Upper lobe of left lung (tissue), 6 donors: ENCODE results near the gene NUP42. TPM values are rescaled to one million over a fixed set of nuclear protein-coding genes. Genes with fewer than 3 reads are reported as not detected.

ENCODE experiments used
- ATAC-seq, 2 donors: fragments of 200-7000 bp; cut with Tn5 transposase; one replicate each; pipeline ENCODE4 v1.9.1; 2022; ENCODE audit warnings: mild to moderate bottlenecking in 2 of 2, moderate library complexity in 2 of 2; ENCODE audit not compliant: low FRiP score in 2 of 2
- DNase-seq, 2 donors: peaks; one replicate each; pipeline ENCODE4 v3.0.0-alpha.2; 2019 to 2020
- H3K27ac ChIP-seq, 4 donors: fragments of 200-600 bp; sonication (generic); one replicate each; pipeline ENCODE4 v1.5.1; 2016 to 2019
- H3K27me3 ChIP-seq, 4 donors: fragments of 200-600 bp; sonication (generic); one replicate each; pipeline ENCODE4 v1.5.1; 2017 to 2019
- H3K36me3 ChIP-seq, 4 donors: fragments of 200-600 bp; sonication (generic); one replicate each; pipeline ENCODE4 v1.5.1; 2016 to 2019
- H3K4me1 ChIP-seq, 4 donors: fragments of 200-600 bp; sonication (generic); one replicate each; pipeline ENCODE4 v1.5.1; 2018 to 2019
- H3K4me3 ChIP-seq, 4 donors: fragments of 200-600 bp; sonication (generic); one replicate each; pipeline ENCODE4 v1.5.1; 2017 to 2019; ENCODE audit warnings: mild to moderate bottlenecking in 2 of 4, moderate library complexity in 1 of 4
- H3K9me3 ChIP-seq, 4 donors: fragments of 200-600 bp; sonication (generic); one replicate each; pipeline ENCODE4 v1.5.1; 2018 to 2019
- EP300 ChIP-seq, 4 donors: sonication (generic); formaldehyde crosslinking; IDR thresholded peaks; one replicate each; pipeline ENCODE4 v1.5.1; 2017; ENCODE audit warnings: antibody characterized with exemption in 4 of 4, control low read depth in 2 of 4
- POLR2A ChIP-seq, 4 donors: fragments of 450-650 bp; IDR thresholded peaks; one replicate each; pipeline ENCODE4 v1.5.1; 2016 to 2017; ENCODE audit warnings: antibody characterized with exemption in 4 of 4, mild to moderate bottlenecking in 2 of 4
- POLR2AphosphoS5 ChIP-seq, 2 donors: sonication (generic); formaldehyde crosslinking; IDR thresholded peaks; one replicate each; pipeline ENCODE4 v1.5.1; 2017; ENCODE audit warnings: antibody characterized with exemption in 2 of 2
- WGBS, 2 donors: methylation state at CpG; one replicate each; pipeline ENCODE4 v1.1.5; 2017 to 2018; 5-methylcytosine and 5-hydroxymethylcytosine counted together
- total RNA-seq, 6 donors: library from RNA; depleted of rRNA in 4 of 6; stranded (reverse); fragments of >200 nt in 4 of 6; gene quantifications; one replicate each; pipeline versions ENCODE4 v1.1.0 to v1.2.1, GENCODE V29; 2016 to 2021
- TF ChIP-seq, protein P1 (sequence below), 6 experiments: fragments of 450-650 bp in 4 of 6; fragments of 200-600 bp in 2 of 6; sonication (generic) in 2 of 6; IDR thresholded peaks; one replicate each; pipeline ENCODE4 v1.5.1; 2016 to 2019; ENCODE audit warnings: antibody characterized with exemption in 6 of 6
- donor health status: DM: no; HTN: no; CAD: no; lungs with moderate emphysema.
- donor health status: DM: no; HTN: yes; CAD: no; lungs with severe emphysema.

The NUP42 gene
- total RNA-seq, 6 donors from 2014 or later = 25.2 to 77.5 (median 32.9) TPM

DNA sequence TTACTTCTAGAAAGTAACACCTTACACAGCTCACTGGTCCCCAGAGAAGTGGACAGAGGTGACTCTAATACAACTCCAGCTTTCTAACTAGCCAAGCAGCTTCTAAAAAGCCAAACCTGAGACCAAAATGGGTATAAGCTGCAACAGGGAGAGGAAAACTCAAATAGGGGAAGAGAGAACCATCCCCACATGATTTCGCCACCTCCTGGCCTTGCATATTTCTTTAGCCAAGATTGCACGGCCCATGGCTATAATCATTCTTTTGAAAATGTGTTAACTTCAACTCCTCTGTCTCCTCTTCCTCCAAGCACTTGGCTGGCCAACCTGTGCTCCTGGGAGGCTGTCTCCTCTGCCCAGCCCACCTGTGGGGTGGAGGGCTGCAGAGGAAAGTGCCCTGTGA, 28.7 kb downstream of the NUP42 start:
- H3K27me3 ChIP-seq = no peaks in the 10 kb centered on the region
- no peaks in the 10 kb centered on the region for H3K36me3 ChIP-seq
- H3K4me3 ChIP-seq = no peak overlapping the region
- H3K27ac ChIP-seq = peak overlapping the region in 1 of 4 donors; percentile 67
- ATAC-seq (peak in 1 of 2 donors; percentile 42), DNase-seq (peak in 1 of 2 donors; percentile 31)
- WGBS, 2 donors = 56 to 72% methylated on average over 2 of the region's 2 CpGs
- H3K9me3 ChIP-seq = no peaks in the 10 kb centered on the region
- TF ChIP-seq, protein P1, sequence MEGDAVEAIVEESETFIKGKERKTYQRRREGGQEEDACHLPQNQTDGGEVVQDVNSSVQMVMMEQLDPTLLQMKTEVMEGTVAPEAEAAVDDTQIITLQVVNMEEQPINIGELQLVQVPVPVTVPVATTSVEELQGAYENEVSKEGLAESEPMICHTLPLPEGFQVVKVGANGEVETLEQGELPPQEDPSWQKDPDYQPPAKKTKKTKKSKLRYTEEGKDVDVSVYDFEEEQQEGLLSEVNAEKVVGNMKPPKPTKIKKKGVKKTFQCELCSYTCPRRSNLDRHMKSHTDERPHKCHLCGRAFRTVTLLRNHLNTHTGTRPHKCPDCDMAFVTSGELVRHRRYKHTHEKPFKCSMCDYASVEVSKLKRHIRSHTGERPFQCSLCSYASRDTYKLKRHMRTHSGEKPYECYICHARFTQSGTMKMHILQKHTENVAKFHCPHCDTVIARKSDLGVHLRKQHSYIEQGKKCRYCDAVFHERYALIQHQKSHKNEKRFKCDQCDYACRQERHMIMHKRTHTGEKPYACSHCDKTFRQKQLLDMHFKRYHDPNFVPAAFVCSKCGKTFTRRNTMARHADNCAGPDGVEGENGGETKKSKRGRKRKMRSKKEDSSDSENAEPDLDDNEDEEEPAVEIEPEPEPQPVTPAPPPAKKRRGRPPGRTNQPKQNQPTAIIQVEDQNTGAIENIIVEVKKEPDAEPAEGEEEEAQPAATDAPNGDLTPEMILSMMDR (IDR thresholded peaks at IDR 0.05) = no peak
- TF ChIP-seq EP300 (IDR thresholded peaks at IDR 0.05) (no peak), POLR2A (IDR thresholded peaks at IDR 0.05) (no peak), POLR2AphosphoS5 (IDR thresholded peaks at IDR 0.05) (no peak)
- peaks cover 4 to 13% (median 9%) of the 10 kb centered on the region in 4 donors for H3K4me1 ChIP-seq

DNA sequence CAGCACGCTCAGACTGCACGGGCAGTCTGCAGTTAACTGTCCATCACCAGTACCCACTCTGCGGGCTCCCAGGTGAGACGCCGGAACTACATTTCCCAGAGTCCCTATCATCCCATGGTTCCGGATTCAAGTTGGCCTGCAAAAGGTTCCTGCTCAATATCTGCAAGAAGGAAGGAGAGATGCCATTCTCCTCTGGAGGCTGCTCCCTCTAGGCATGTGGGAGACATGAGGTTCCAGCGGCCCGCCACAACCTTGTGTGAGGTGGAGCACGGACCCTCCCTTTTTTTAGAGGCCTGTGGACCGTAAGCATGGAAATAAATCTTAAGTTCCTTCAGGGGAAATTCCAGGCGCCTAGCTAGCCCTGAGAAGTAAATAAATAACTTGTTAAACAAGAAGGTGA, 29.7 kb downstream of the NUP42 start:
- H3K4me1 ChIP-seq = peaks cover 0 to 6% (median 2%) of the 10 kb centered on the region in 4 donors
- no peaks in the 10 kb centered on the region for H3K27me3 ChIP-seq
- 67 to 70% methylated on average over 11 of the region's 11 CpGs for WGBS, 2 donors
- H3K4me3 ChIP-seq = no peak overlapping the region
- TF ChIP-seq POLR2AphosphoS5 (IDR thresholded peaks at IDR 0.05) = no peak
- no peak for TF ChIP-seq POLR2A (IDR thresholded peaks at IDR 0.05)
- TF ChIP-seq EP300 (IDR thresholded peaks at IDR 0.05) = no peak
- TF ChIP-seq, protein P1 (IDR thresholded peaks at IDR 0.05) = no peak
- ATAC-seq (no peak), DNase-seq (no peak)
- H3K9me3 ChIP-seq = no peaks in the 10 kb centered on the region
- H3K27ac ChIP-seq = no peak overlapping the region
- no peaks in the 10 kb centered on the region for H3K36me3 ChIP-seq

DNA sequence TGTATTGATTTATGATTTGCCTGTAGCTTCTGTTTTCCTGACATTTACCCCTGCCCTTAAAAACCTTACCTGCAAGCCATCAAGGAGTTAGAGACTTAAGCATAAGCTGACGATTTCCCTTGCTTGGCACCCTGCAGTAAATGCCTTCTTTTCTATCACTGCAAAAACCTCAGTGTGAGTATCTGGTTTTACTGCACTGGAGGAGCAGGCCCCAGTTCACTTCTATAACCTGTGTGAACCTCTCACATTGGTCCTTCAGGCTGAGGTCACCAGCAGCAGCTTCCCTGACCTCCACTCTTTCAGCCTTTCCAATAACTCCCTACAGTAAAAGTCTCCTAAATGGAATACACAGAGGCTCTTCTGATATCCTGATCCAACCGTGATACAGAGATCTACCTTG, 30.5 kb downstream of the NUP42 start:
- 71 to 96% methylated on average over 2 of the region's 2 CpGs for whole genome bisulfite sequencing, 2 donors
- H3K4me1 ChIP-seq = peaks cover 0 to 6% (median 2%) of the 10 kb centered on the region in 4 donors
- H3K36me3 ChIP-seq = no peaks in the 10 kb centered on the region
- no peaks in the 10 kb centered on the region for H3K27me3 ChIP-seq
- no peak for TF ChIP-seq POLR2A (IDR thresholded peaks at IDR 0.05)
- TF ChIP-seq POLR2AphosphoS5 (IDR thresholded peaks at IDR 0.05) = no peak
- TF ChIP-seq EP300 (IDR thresholded peaks at IDR 0.05) = no peak
- ATAC-seq = no peak
- peak overlapping the region in 1 of 4 donors; percentile 15 for H3K27ac ChIP-seq
- no peak overlapping the region for H3K4me3 ChIP-seq
- DNase-seq = no peak
- no peaks in the 10 kb centered on the region for H3K9me3 ChIP-seq

DNA sequence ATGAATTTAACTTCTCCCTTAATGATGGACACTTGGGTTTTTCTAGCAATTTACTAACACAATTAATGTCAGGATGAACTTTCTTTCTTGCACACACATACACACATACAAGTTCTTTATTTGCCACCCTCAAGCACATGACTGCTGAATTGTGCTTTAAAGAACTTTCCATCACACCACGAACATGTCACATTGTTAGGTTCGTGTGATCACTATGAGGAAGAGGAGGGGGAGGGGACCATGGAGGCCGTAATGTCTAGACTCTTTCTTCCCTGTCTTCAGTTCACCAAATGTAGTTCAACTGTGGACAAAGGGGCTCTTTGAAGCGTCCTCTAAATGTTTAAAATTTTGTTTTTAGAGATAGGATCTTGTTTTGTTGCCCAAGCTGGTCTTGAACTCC, 31.0 kb downstream of the NUP42 start:
- DNase-seq (no peak), ATAC-seq (no peak)
- no peaks in the 10 kb centered on the region for H3K27me3 ChIP-seq
- H3K36me3 ChIP-seq = no peaks in the 10 kb centered on the region
- TF ChIP-seq POLR2AphosphoS5 (IDR thresholded peaks at IDR 0.05) (no peak), EP300 (IDR thresholded peaks at IDR 0.05) (no peak), POLR2A (IDR thresholded peaks at IDR 0.05) (no peak)
- TF ChIP-seq, protein P1 (IDR thresholded peaks at IDR 0.05) = no peak
- no peaks in the 10 kb centered on the region for H3K9me3 ChIP-seq
- no peak overlapping the region for H3K4me3 ChIP-seq
- WGBS, 2 donors = 75 to 84% methylated on average over 4 of the region's 4 CpGs
- peaks cover 0 to 6% (median 2%) of the 10 kb centered on the region in 4 donors for H3K4me1 ChIP-seq
- H3K27ac ChIP-seq = peak overlapping the region in 1 of 4 donors; percentile 15

DNA sequence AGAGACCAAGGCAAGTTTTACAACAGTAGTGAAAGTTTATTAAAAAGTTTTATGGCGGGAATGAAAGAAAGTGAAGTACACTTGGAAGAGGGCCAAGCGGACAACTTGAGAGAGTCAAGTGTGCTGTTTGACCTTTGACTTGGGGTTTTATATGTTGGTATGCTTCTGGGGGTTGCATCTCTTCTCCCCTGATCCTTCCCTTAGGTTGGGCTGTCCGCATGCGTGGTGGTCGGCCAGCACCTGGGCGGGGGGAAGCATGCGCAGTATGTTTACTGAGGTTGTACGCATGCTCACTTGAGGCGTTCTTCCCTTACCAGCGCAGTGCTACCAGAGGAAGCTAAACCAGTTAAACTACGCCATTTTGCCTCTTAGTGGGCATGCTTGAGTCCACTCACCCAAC, 31.9 kb downstream of the NUP42 start:
- peak in 1 of 2 donors; percentile 42 for DNase-seq
- no peak for ATAC-seq
- no peaks in the 10 kb centered on the region for H3K27me3 ChIP-seq
- H3K4me1 ChIP-seq = peaks cover 0 to 6% (median 2%) of the 10 kb centered on the region in 4 donors
- H3K9me3 ChIP-seq = no peaks in the 10 kb centered on the region
- H3K4me3 ChIP-seq = no peak overlapping the region
- whole genome bisulfite sequencing, 2 donors = 87 to 97% methylated on average over 11 of the region's 11 CpGs
- H3K36me3 ChIP-seq = no peaks in the 10 kb centered on the region
- H3K27ac ChIP-seq = no peak overlapping the region
- TF ChIP-seq POLR2AphosphoS5 (IDR thresholded peaks at IDR 0.05) = no peak
- TF ChIP-seq, protein P1 (IDR thresholded peaks at IDR 0.05) = no peak
- no peak for TF ChIP-seq EP300 (IDR thresholded peaks at IDR 0.05)
- TF ChIP-seq POLR2A (IDR thresholded peaks at IDR 0.05) = no peak
